Medulla oblongata (tissue), 1 donor: ENCODE data around the gene LRRC57.

Experiments
- DNase-seq: peaks from one replicate; pipeline ENCODE4 v3.0.0-alpha.2; 2015; ENCODE audit errors: extremely low spot score

Gene LRRC57

GRCh38 chr15:42549741-42550392 lies 1.3 kb upstream of the LRRC57 start:
- no peak for DNase-seq

GRCh38 chr15:42549032-42549491 lies 469 bp upstream of the LRRC57 start:
- DNase-seq = no peak

GRCh38 chr15:42547918-42548248 lies 710 bp downstream of the LRRC57 start:
- DNase-seq = no peak

DNA sequence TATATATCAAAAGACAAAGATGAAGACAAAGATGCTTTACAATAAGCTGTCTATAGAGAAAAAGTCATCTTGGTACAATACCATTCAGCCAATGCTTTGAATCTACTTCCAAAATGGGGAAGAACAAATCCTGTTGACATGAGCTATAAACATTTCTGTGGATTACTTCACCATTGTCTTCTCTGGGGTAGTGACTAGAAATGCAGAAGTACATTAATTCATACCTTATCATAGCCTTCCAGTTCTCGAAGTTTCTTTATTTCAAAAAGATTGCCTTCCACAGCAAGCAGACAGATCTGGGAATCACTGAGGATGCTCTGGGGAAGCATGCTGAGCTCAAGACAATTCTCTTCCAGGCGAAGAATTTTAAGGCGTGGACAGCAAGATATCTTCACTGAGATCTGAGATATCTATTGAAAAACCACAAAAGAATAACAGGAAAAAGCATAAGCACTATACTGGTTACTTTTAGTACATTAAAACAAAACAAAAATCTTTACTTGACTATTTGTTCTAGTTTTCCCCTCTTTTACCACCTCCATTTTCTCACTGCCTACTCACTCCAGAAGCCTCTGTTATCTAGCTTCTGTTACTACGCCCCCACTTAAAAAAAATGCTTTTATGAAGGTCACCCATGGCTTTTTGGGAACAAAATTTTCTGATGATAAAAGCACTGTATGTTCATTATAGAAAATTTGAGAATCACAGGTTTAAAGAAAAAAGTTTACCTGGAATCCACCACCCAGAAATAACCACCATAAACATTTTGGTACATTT lies 3.6 kb downstream of the LRRC57 start:
- no peak for DNase-seq

DNA sequence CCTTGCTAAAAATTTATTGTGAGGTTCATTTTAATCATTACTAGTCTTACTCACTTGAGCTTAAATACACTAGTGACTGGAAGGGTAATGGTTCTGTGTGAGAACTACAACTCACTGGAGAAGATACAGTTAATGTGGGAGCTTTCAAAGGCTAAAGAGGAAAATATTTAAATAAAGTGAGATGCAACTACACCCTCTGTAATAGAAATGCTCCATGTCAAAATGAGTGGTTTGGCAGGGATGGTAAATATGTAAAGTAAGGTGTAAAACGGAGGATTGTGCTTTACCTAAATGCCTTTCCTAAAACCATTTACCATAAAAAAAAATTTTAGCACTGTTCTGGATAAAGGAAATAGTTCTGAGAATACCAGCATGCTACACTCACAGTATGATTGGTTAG lies 15.3 kb downstream of the LRRC57 start:
- no peak for DNase-seq

GRCh38 chr15:42528970-42529369 lies 19.6 kb downstream of the LRRC57 start:
- no peak for DNase-seq

DNA sequence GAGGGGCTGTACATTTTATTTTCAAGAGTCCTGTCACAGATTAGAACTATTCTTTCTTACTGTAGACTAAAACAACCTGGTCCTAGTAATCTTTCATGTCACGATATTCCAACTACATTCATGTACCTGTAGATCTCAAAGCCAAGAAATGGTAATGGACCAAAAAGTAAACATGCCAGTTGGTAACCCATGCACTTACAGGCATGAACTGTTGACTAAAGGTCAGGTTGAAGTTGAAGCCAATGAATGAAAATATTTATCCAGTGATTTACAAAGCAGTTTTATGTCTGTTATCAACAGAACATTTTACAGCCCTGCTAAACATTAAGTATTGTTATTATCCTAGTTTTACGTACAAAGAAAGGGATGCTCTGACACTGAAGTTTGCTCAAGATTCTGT lies 25.3 kb downstream of the LRRC57 start:
- no peak for DNase-seq

GRCh38 chr15:42511007-42511391 lies 37.6 kb downstream of the LRRC57 start:
- DNase-seq = peak; percentile 50

GRCh38 chr15:42510258-42511006 lies 38.2 kb downstream of the LRRC57 start:
- no peak for DNase-seq

- DNase-seq = no peak
These were observed 40.3 kb downstream of the LRRC57 start for GRCh38 chr15:42508263-42508690.

- no peak for DNase-seq
These were observed 41.1 kb downstream of the LRRC57 start for GRCh38 chr15:42507514-42507913.

GRCh38 chr15:42504631-42505030 lies 44.0 kb downstream of the LRRC57 start:
- no peak for DNase-seq

DNA sequence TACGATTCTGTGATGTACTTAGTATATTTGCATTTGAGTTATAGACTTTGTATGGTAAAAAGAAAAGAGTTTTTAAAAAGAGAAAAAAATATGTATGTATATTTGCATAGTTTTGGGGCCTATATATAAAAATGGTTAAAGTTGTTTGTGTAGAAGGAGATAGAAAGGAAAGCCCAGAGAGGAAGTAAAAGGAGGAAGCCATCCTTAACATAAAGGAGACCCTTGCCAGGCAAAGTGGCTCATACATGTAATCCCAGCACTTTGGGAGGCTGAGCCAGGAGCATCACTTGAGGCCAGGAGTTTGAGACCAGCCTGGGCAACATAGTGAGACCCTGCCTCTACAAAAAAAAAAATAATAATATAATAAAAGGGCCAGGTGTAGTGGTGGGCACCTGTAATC lies 44.8 kb downstream of the LRRC57 start:
- DNase-seq = no peak

- DNase-seq = no peak
These were observed 46.1 kb downstream of the LRRC57 start for GRCh38 chr15:42502477-42502876.

DNA sequence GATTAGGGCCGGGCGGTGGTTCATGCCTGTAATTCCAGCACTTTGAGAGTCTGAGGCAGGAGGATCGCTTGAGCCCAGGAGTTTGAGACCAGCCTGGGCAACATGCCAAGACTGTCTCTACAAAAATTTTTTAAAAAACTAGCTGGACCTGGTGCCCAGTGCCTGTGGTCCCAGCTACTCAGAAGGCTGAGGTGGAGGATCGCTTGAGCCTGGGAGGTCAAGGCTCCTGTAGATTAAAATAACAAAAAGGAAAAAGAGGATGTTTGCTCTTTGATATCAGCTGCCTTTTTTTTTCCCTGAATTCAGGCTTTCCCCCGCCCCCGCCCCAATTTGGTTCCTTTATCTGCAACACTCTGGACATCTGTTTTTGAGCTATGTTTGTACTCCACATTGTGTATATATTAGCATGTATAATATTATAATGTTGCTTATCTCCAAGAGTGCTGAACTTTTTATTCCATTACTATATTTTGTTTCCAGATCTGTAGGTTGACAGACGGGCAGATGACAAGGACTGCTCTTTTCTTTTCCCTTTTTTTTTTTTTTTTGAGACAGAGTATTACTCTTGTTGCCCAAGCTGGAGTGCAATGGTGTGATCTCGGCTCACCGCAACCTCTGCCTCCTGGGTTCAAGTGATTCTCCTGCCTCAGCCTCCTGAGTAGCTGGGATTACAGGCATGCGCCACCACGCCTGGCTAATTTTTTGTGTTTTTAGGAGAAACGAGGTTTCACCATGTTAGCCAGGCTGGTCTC lies 48.6 kb downstream of the LRRC57 start:
- DNase-seq = no peak

- no peak for DNase-seq
These were observed 50.2 kb downstream of the LRRC57 start for GRCh38 chr15:42498212-42499068.

- peak; percentile 96 for DNase-seq
These were observed 53.0 kb downstream of the LRRC57 start, which contains the start of gene SNAP23 for GRCh38 chr15:42495361-42496212. Gene SNAP23, plus strand, starts transcription at chr15:42495634. Its CDS starts 16,213 bp downstream, at chr15:42511847.

GRCh38 chr15:42494998-42495360 lies 53.6 kb downstream of the LRRC57 start:
- peak; percentile 97 for DNase-seq

GRCh38 chr15:42493679-42494078 lies 54.9 kb downstream of the LRRC57 start:
- no peak for DNase-seq
